HG03571 (cell line): ENCODE data around the gene PRCC.
"Not testable (repeated sequence)": the region's sequence is repeated elsewhere in the genome, so short reads cannot be mapped to it uniquely, and the experiment has no call there.

ENCODE experiments used
- ATAC-seq: cut with Tn5 transposase; IDR thresholded peaks from one replicate; pipeline ENCODE4 v1.9.1; 2021; ENCODE audit not compliant: unreplicated experiment

The PRCC gene

DNA sequence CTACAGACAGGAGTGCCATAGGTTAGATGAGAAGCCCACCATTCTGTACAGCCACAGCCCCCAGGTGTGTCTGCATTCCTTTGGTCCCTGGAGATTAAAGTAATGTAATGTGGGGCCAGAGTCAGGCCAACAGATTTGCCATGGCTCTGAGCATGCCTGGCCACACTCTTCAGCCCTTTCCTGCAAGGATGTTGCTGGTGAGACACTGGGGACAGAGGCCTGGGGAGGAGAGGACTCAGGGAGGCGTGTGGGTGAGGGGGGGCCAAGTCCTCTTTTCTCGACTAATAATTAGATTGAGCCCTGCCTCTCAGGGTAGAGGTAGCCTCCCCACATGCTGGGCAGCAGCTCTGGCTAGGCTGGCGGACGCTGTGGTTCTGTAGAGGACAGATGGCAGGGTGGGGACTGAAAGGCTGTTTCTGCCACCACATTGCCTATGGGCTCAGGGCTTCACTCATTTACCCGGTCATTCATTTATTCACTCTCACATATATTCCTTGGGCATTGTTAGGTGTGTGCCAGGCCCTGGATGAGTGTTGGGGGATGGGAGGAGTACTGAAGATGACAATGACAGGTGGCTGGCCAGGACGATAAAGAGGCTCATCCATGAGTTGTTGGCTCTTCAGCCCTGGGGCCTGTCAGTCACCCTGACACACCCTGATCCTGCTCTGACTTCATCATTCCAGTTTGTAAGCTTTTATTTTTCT, 7.1 kb upstream of the PRCC start:
- ATAC-seq: no peak

DNA sequence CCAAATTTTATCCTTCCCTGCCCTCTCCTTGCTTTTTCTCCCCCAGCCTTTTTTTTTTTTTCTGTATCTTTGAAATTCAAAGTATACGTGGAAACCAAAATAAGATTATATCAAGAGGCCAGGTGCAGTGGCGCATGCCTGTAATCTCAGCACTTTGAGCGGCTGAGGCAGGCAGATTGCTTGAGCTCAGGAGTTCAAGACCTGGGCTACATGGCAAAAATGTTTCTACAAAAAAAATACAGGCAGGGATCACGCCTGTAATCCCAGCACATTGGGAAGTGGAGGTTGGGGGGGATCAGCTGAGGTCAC, 6.6 kb upstream of the PRCC start:
- ATAC-seq: no peak

DNA sequence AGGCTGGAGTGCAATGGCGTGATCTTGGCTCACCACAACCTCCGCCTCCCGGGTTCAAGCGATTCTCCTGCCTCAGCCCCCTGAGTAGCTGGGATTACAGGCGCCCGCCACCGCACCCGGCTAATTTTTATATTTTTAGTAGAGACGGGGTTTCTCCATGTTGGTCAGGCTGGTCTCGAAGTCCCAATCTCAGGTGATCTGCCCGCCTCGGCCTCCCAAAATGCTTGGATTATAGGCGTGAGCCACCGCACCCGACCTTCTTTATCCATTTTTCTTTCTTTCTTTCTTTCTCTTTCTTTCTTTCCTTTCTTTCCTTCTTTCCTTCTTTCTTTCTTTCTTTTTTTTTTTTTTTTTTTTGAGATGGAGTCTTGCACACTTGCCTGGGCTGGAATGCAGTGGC, 2.2 kb upstream of the PRCC start:
- ATAC-seq: not testable (repeated sequence)

DNA sequence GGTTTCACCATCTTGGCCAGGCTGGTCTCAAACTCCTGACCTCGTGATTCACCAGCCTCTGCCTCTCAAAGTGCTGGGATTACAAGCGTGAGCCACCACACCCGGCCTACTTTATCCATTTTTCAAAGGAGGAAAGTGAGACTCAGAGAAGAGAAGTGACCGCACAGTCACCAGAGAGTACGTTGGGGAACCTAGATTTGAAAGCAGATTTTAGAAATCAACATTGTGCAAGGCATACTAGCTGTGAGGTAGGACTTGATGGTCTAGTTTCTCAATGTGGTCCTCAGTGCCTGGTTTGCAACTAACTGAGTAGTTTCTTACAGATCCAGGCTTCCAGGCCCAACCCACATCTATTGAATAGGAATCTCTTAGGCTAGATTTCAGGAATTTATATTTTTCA, 1.7 kb upstream of the PRCC start:
- ATAC-seq: no peak

DNA sequence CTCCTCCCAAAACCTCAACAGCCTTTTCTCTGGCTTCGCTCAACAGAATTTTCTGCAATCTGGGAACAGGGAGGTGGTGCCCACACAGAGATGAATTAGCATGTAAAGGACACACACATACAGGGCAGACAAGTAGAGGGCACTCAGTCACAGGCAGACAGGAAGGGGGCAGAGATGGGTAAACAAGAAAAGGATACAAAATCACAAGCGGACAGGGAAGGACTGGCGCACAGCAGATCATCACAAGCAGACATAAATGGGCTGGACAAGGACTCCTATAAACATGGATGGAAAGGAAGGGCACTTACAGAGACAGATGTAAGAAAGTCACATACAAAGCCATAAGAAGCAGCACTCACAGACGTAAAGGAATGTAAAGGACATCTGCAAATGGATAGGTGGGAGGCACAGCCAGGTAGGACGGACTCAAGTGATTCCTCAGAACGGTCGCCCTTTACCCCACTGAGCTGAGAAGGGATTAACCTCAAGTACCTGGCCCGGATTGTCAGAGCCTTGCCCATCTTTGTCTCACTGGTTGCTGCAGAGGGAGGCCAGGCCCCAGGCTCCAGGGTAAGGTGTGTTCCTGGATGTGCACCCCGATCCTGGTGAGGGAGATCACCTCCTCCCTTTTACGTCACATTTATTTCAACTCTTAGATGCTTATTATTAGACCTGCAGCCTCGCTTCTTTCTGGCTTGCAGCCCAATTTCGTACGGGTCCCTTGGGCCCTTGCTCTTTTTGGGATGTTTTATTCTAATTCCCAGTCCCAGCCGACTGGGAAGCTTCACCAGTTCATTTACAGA, 836 bp upstream of the PRCC start:
- ATAC-seq: peak; percentile 27

DNA sequence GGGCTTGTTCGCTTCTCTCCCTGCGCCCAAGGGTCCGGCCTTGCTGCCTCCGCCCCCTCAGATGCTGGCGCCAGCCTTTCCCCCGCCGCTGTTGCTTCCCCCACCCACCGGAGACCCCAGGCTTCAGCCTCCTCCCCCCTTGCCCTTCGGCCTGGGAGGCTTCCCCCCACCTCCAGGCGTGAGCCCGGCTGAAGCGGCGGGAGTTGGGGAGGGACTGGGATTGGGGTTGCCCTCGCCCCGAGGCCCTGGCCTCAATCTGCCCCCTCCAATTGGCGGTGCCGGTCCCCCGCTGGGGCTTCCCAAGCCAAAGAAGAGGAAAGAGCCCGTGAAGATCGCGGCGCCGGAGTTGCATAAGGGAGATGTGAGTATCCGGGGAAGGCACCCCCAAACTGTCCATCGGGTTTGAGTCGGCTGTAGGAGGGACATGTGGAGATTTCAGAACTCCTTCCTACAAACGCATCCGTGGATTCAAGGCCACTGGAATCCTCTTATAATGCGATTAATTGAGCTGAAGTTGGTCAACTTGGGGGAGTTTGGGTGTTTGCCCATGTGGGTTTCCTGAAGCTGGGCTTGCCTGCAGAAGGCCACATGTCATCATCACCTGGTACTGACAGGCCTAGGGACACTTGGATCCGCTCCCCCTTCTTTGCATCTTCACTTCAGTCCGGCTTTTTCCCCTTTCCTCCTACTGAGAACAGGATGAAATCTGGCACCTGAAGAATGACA, 707 bp downstream of the PRCC start:
- ATAC-seq: no peak

DNA sequence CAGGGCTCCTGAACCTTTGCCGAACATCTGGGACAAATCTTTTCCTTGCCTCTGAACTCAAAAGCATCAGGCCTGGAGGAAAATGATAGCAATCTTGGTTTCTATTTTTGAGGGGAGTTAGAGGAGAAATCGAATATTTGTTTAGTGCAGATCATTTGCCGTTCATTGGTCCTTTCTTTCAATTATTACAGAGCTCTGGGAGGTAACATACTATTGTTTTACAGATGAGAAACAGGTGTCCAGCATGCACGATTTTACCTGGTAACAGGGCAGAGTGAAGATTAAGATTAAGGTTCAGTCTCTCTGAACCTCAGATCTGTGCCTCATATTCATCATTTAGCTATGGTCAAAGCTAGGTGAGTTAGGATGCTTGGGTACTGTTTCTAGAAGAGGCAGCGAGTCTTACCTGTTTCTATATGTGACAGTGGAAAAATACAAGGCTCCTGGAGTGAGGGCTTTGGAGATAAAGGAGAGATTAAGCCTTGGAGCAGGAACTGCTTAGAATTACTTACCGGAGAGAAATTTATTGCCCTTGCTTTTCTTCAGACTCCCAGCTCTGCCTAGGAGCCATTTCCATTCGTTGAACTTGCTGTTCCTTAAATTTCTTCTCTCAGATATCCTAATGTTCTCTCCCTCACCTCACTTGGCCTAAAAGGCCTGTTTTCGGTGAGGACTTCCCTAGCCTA, 1.4 kb downstream of the PRCC start:
- no peak for ATAC-seq

DNA sequence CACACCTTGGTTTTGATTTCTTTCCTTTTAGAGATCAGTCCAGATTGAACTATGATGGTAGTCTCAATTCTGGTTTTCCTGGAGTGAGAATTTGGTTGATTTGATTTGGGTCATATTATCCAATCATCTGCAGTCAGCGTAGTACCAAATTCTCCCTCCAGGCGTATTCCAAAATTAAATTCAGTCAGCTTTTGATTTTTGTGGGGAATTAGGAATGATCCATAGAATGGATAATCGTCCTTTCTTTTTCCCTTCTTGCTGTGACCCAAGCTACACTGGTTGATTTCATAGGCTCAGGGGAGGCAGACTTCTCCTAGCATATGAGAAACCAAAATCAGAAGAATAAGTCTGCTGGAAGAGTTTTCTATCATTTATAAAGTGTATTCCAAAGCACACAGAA, 4.9 kb downstream of the PRCC start:
- no peak for ATAC-seq

DNA sequence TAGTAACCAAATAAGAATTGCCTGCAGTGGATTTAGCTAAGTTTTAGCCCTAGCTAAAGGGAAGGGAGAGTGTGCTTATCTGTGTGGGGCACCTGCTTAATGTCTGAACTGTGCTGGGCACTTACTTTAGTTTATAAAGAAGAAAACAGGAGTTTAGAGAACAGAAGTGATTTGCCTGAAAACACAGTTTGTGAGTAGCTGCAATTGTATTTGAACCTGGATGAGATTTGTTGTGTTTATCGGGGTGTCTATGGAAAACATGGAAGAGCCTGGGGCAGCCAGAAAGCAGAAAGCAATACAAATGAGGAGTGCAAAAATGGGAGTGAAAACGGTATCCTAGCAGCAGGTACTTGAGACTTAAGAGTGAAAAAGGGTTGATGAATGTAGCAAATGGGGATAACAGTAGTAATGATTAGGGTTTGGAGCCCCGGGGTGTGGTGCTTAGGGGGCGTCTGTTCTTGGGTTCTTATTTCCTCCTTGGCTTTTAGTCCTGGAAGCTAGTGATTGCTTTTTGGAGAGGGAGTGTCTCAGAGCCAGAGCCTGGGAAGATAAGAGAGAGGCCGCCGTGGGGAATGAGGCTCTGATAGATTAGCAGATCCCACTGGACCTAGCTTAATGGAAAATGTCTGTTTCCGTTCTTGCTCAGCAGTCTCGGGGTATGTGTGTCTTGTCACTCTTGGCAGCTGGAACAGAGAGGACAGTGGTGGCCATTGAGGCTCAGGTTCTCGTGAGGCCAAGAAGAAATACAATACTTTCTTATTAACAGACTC, 5.6 kb downstream of the PRCC start:
- ATAC-seq: no peak

DNA sequence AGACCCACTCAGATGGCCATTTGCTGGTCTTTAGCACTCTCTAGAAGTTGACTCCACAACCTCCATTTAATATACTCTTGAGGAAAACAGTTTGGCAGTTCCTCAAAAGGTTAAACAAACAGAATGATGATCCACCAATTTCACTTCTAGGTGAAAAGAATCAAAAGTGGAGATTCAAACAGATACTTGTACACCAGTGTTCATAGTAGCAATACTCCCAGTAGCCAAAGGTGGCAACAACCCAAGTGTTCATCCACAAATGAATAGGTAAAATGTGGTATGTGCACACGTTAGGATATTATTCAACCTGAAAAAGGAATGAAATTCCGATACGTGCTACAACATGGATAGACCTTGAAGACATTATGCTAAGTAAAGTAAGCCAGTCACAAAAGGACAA, 6.3 kb downstream of the PRCC start:
- ATAC-seq: no peak

DNA sequence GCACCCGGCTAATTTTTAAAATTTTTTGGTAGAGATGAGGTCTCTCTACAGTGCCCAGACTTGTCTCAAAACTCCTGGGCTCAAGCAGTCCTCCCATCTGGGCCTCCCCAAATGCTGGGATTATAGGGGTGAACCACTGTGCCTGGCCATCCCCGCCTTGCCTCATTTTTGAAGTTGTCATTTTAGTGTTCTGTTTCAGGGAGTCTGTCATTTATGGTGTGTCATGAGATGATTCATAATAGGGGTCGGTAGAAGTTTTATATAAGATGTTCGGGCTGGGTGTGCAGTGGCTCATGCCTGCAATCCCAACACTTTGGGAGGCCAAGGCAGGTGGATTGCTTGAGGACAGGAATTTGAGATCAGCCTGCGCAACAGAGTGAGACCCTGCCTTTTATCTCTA, 8.5 kb downstream of the PRCC start:
- ATAC-seq: no peak

DNA sequence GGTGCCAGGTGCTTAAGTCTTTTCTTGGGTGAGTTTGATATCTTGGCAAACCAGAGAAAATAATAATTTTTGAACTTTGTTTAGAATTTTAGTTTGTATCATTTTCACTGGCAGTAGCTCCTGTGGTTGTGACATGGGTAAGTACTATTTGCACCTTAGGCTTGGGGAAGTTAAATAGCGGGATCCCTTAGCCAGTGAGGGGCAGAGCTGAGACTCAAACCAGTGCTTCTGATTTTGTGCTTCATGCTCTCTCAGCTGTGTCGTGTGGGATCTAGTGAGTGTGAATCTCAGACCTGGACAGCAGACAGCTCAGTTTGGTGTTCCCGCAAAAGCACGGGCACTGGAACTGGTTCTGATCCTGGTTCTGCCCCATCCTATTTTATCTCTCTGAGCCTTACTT, 9.6 kb downstream of the PRCC start:
- no peak for ATAC-seq

DNA sequence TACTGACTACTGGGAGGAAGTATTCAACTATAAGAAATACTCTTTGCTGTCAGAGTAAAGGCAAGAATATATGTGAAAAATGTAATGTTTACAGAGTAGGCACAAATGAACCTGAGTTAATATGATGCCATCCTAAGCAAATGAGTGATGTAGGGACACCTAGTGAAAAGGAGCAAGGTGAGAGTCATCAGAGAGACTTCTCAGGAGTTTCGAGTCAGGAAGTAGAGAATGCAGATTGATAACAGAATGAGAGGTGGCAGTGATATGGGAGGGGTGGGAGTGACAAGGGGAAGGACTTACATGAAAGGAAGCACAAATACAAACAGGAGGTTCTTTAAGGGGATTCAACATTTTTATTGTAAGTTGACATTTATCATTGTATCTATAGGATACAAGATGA, 10.2 kb downstream of the PRCC start:
- no peak for ATAC-seq

DNA sequence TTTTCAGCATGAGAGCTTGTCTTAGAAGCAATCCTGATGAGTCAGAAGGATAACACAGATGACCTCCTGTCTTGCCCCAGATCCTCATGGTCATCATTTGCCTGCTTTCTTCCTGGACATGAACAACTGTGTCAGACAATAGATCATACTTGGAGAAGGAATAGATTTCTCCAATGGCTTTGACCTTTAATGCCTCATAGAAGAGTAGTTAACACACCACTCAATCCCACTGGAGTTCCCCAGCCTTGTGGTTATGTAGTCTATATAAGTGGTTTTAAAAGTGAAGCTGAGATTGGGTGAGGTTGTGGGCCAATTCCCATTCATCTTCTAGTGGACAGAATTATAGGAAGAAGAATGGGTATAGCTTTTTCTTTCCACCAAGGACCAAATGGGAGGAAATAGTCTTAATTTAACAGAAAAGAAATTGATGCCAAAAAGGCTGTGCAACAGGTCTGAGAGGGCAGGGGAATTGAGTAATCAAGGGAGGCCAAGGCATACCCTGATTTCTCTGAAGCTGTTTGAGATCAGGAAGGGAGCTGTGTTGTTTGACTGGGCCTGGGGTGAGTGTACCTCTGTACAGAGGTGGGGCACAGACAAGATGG, 14.4 kb downstream of the PRCC start:
- no peak for ATAC-seq

DNA sequence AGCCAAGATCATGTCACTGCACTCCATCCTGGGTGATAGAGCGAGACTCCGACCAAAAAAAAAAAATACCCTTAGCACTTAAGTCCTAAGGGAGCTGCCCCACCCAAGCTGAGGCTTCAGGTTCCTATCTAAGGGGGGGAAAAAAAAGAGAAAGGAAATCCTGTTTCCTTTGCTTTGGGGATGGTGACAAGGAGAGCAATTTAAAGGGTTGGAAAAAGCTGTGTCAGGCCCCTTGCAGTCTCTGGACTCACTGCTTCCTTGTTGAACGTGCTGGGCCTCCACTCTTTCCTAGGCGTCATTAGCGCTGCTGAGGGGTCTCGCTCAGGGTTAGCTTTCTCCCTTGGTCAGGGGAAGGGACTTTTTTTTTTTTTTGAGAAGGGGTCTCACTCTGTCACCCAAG, 18.1 kb downstream of the PRCC start:
- no peak for ATAC-seq

DNA sequence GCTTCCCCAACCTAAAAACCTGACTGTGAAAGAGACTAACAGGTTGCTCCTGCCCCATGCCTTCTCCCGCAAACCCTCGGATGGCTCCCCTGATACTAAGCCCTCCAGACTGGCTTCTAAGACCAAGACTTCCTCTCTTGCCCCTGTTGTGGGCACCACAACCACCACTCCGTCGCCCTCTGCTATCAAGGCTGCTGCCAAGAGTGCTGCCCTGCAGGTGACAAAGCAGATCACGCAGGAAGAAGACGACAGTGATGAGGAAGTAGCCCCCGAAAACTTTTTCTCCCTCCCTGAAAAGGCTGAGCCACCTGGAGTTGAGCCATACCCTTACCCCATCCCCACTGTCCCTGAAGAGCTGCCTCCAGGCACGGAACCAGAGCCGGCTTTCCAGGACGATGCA, 19.3 kb downstream of the PRCC start:
- no peak for ATAC-seq

DNA sequence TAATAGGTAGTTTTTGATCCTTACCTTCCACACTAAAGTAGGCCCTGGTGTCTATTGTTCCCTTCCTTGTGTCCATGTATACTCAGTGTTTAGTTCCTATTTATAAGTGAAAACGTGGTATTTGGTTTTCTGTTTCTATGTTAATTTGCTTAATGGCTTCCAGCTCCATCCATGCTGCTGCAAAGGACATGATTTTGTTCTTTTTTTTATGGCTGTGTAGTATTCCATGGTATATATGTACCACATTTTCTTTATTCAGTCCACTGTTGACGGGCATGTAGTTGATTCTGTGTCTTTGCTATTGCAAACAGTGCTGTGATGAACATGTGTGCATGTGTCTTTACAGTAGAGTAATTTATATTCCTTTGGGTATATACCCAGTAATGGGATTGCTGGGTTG, 20.8 kb downstream of the PRCC start:
- ATAC-seq: no peak

DNA sequence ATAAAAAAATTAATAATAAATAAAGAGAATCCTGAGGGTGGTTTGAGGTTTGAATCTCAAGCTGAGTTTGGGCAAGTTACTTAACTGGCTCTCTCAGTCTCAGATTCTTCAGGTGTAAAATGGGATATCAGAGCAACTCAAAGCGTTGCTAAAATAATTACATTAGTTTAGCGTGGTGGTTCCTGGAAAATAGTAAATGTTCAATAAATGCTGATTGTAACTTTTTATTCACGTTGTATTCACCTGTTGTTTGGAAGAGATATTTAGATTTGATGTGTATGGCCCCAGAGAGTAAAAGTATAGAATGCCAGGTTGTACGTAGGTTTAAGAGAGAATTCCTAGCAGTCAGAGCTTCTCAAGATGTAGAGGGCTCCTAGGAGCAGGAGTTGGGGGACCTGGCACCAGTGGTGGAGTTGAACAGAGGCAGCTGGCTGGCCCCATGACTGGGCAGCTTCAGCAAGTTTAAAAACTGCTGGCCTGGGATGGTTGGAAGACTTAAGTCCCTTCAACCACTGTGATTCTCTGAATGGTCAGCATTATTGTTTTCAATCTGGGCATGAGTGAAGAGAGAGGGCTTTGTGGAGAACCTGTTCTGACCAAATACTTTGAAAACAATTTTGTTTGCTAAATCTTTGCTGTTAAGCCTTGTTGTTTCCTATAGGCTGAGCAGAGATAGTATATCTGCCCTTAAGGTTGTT, 22.4 kb downstream of the PRCC start:
- ATAC-seq: no peak

DNA sequence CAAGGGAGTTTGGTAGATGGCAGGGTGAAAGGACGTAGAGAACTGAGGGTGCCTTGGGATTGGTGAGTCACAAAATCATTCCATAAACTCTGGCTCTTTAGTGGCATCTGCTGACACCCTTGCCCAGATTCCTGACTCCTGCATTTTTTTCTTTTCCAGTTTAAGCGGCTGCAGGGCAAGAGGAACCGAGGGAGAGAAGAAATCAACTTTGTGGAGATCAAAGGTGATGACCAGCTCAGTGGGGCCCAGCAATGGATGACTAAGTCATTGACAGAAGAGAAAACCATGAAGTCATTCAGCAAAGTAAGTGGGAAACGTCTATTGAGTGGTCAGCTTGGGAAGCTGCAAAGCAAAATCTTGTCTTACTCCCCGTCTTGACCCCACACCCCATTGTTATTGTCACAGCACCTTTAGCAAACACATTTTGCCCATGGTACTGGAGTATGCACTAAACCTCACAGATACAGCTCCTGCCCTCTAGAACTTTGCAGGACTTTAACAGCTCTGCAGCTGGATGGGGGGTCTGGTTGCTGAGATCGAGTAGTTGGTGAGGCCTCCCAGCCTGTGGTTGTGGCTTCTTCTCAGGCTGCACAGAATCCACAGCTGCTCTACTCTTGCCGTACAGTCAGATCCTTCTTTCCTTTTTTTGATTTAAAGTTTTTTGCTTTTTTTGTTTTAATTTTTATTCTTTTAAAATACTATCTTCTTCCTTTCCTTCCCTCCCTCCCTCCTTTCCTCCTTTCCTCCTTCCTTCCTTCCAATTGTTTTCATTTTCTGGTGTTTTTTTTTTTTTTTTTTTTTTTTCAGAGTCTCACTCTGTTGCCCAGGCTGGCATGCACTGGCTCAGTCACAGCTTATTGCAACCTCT, 27.4 kb downstream of the PRCC start:
- ATAC-seq: no peak
